Endothelial cell of umbilical vein (primary cell): Measurements from ENCODE around the gene APLN.

Experiments
- CTCF ChIP-seq, 2 donors: IDR thresholded peaks; 1 replicate in 1 of 2; 2 replicates in 1 of 2; pipeline ENCODE4 v1.5.1; 2011; ENCODE audit warnings: low read length in 2 of 2, mild to moderate bottlenecking in 2 of 2, moderate library complexity in 2 of 2, control low read depth in 1 of 2, inconsistent platforms in 1 of 2, low read depth in 1 of 2; ENCODE audit not compliant: insufficient read depth in 1 of 2; ENCODE audit errors: extremely low read depth in 1 of 2
- EZH2 ChIP-seq: IDR thresholded peaks from 2 replicates; pipeline ENCODE4 v1.6.1; 2012; ENCODE audit warnings: borderline replicate concordance, low read depth, mild to moderate bottlenecking, moderate library complexity, low read length, inconsistent platforms; ENCODE audit not compliant: severe bottlenecking
- FOS ChIP-seq: IDR thresholded peaks from 2 replicates; pipeline ENCODE4 v1.6.1; 2011; ENCODE audit warnings: mild to moderate bottlenecking, low read length, moderate library complexity, borderline replicate concordance; ENCODE audit not compliant: insufficient read depth
- JUN ChIP-seq: IDR thresholded peaks from 2 replicates; pipeline ENCODE4 v1.6.1; 2011; ENCODE audit warnings: borderline replicate concordance, low read depth; ENCODE audit not compliant: insufficient read length, insufficient read depth
- MAX ChIP-seq: IDR thresholded peaks from 2 replicates; pipeline ENCODE4 v1.6.1; 2011; ENCODE audit not compliant: insufficient read depth, insufficient read length
- POLR2A ChIP-seq: IDR thresholded peaks from 2 replicates; pipeline ENCODE4 v1.6.1; 2012; ENCODE audit warnings: low read depth, mild to moderate bottlenecking, control low read depth, low read length
- POLR2AphosphoS5 ChIP-seq: IDR thresholded peaks from 2 replicates; pipeline ENCODE4 v1.6.1; 2012; ENCODE audit warnings: low read depth, mild to moderate bottlenecking, control low read depth, low read length, moderate library complexity; ENCODE audit not compliant: insufficient read depth

GRCh38 chrX:129655547-129656249 lies 942 bp upstream of the APLN start:
- no peak for TF ChIP-seq FOS
- no peak for TF ChIP-seq CTCF (IDR thresholded peaks at IDR 0.05; ENCODE audit: extremely low read depth in 1 of 2, insufficient read depth in 1 of 2, low read depth in 1 of 2, low read length in 2 of 2)
- no peak for TF ChIP-seq POLR2AphosphoS5
- TF ChIP-seq POLR2A, result no peak
- no peak for TF ChIP-seq EZH2
- no peak for TF ChIP-seq JUN
- no peak for TF ChIP-seq MAX
